HepG2 (cell line): ENCODE results near the gene FIGLA. TPM values are rescaled to one million over a fixed set of nuclear protein-coding genes. Genes with fewer than 3 reads are reported as not detected.

Experiments
- ATAC-seq: fragments of 200-7000 bp; cut with Tn5 transposase; 3 replicates; pipeline ENCODE4 v1.9.1; 2020; ENCODE audit warnings: mild to moderate bottlenecking, moderate library complexity
- BruUV-seq: library from RNA; stranded (reverse); fragments of 400-500 nt; replicated peaks from 2 replicates; lab custom pipeline; 2021; lab: Mats Ljungman, UMichigan
- CTCF ChIA-PET: fragments of 300-600 bp; formaldehyde crosslinking; extraction: SDS; loops from one replicate; lab custom pipeline; 2021; ENCODE audit warnings: low total read pairs, inconsistent platforms, low intra/inter-chr PET ratio; lab: Yijun Ruan, JAX
- POLR2A ChIA-PET: fragments of 350-600 bp; sonication (Branson Sonifier 250); formaldehyde crosslinking; loops from one replicate; lab custom pipeline; 2020; ENCODE audit warnings: antibody characterized with exemption, inconsistent platforms; lab: Yijun Ruan, JAX
- DNase-seq: peaks from one replicate; pipeline ENCODE4 v3.0.0-alpha.2; 2015; ENCODE audit warnings: low spot score
- FAIRE-seq: peaks from 3 replicates; lab custom pipeline; 2011; peaks lifted over from hg19 to GRCh38; lab: Jason Lieb, UNC
- H2AFZ ChIP-seq: one replicate; pipeline ENCODE4 v1.6.1; 2011; ENCODE audit warnings: low read length, inconsistent platforms
- H3K27ac ChIP-seq: fragments of 300-600 bp; 3 replicates; pipeline ENCODE4 v1.8.0; 2011; ENCODE audit warnings: mixed run types, mild to moderate bottlenecking, mixed read lengths, low read length, inconsistent platforms; ENCODE audit not compliant: insufficient read depth; ENCODE audit errors: extremely low read length
- H3K27me3 ChIP-seq, 2 experiments: fragments of 200-600 bp in 1 of 2; 2 replicates in 1 of 2; 3 replicates in 1 of 2; pipeline versions ENCODE4 v1.6.0 to v1.8.0; 2011; ENCODE audit warnings: low read length in 2 of 2, mild to moderate bottlenecking in 2 of 2, moderate library complexity in 2 of 2, inconsistent platforms in 1 of 2; ENCODE audit not compliant: insufficient read depth in 2 of 2, control insufficient read depth in 1 of 2
- H3K36me3 ChIP-seq, 2 experiments: fragments of 200-600 bp in 1 of 2; replicated peaks in 1 of 2; 2 replicates in 1 of 2; 3 replicates in 1 of 2; pipeline versions ENCODE4 v1.5.1 to v1.8.0; 2011; ENCODE audit warnings: low read length in 2 of 2, inconsistent platforms in 1 of 2; ENCODE audit not compliant: insufficient read depth in 2 of 2, control insufficient read depth in 1 of 2
- H3K4me1 ChIP-seq: 2 replicates; pipeline ENCODE4 v1.5.1; 2012; ENCODE audit warnings: low read length, inconsistent platforms; ENCODE audit not compliant: insufficient read depth
- H3K4me2 ChIP-seq: 2 replicates; pipeline ENCODE4 v1.6.0; 2011; ENCODE audit warnings: low read depth, low read length, inconsistent platforms
- H3K4me3 ChIP-seq, 3 experiments: fragments of 200-600 bp in 1 of 3; sonication (generic), shearing (Covaris generic) in 1 of 3; replicated peaks in 1 of 3; 2 replicates each; pipeline ENCODE4 v1.5.1; 2011 to 2016; ENCODE audit warnings: low read length in 3 of 3, inconsistent platforms in 2 of 3, low read depth in 2 of 3, mild to moderate bottlenecking in 2 of 3, control low read depth in 1 of 3, mixed read lengths in 1 of 3; ENCODE audit not compliant: insufficient read depth in 1 of 3
- H3K79me2 ChIP-seq: one replicate; pipeline ENCODE4 v1.6.1; 2011; ENCODE audit warnings: low read length, inconsistent platforms; ENCODE audit not compliant: insufficient read depth
- H3K9ac ChIP-seq: 2 replicates; pipeline ENCODE4 v1.6.0; 2011; ENCODE audit warnings: mild to moderate bottlenecking, low read depth, low read length, inconsistent platforms; ENCODE audit not compliant: insufficient read depth
- H3K9me3 ChIP-seq: 2 replicates; pipeline ENCODE4 v1.5.1; 2012; ENCODE audit warnings: mild to moderate bottlenecking, low read length
- H4K20me1 ChIP-seq: 2 replicates; pipeline ENCODE4 v1.6.0; 2011; ENCODE audit warnings: inconsistent platforms, mild to moderate bottlenecking, low read length, moderate library complexity; ENCODE audit not compliant: insufficient read depth
- ARID4A ChIP-seq: sonication (generic); formaldehyde crosslinking; IDR thresholded peaks from 2 replicates; pipeline ENCODE4 v1.5.0; 2020; ENCODE audit warnings: mild to moderate bottlenecking, missing genetic modification reagents, borderline replicate concordance
- TBP ChIP-seq: sonication (generic); formaldehyde crosslinking; IDR thresholded peaks from 2 replicates; pipeline ENCODE4 v1.5.0; 2020; ENCODE audit warnings: missing genetic modification reagents
- TBX3 ChIP-seq: fragments of 450-650 bp; IDR thresholded peaks from 2 replicates; pipeline ENCODE4 v1.6.1; 2017; ENCODE audit warnings: antibody characterized with exemption, mild to moderate bottlenecking, inconsistent platforms, borderline replicate concordance
- ZNF513 ChIP-seq: sonication (generic); formaldehyde crosslinking; conservative IDR thresholded peaks from 2 replicates; pipeline ENCODE4 v1.5.0; 2020; ENCODE audit warnings: missing genetic modification reagents
- ZNF629 ChIP-seq: sonication (generic); formaldehyde crosslinking; conservative IDR thresholded peaks from 2 replicates; pipeline ENCODE4 v1.5.0; 2020; ENCODE audit warnings: missing genetic modification reagents
- WGBS: methylation state at CpG from one replicate; pipeline ENCODE4 v1.1.6; 2017; ENCODE audit warnings: low lambda C conversion rate; 5-methylcytosine and 5-hydroxymethylcytosine counted together
- in situ Hi-C: cut with HindIII; loops from 2 replicates; pipeline ENCODE4 v1.10.0; 2017; ENCODE audit warnings: low pct_unique_long_range_greater_than_20kb; ENCODE audit not compliant: extremely low pct_ligation_motif_present
- intact Hi-C: fragments of 100-400 bp; cut with micrococcal nuclease; formaldehyde crosslinking; loops from one replicate; pipeline ENCODE4 v1.10.0; 2022; ENCODE audit not compliant: unreplicated experiment
- polyA plus RNA-seq, 8 experiments: library from polyadenylated mRNA; depleted of rRNA in 3 of 8; stranded (reverse) in 7 of 8; unstranded in 1 of 8; fragments of >200 nt; fragmentation: Illumina TruSeq in 4 of 8; extraction: Trizol in 4 of 8; gene quantifications; 2 replicates each; pipeline versions ENCODE4 v1.2.1 to v1.2.3, GENCODE V29; 2011 to 2016; ENCODE audit warnings: low read depth in 4 of 8, missing spikeins in 1 of 8, mixed read lengths in 1 of 8; ENCODE audit not compliant: insufficient read depth in 1 of 8
- total RNA-seq, 5 experiments: library from RNA; depleted of rRNA; stranded (reverse); fragments of >200 nt; fragmentation: Illumina TruSeq; extraction: Trizol; gene quantifications; 2 replicates each; pipeline ENCODE4 v1.2.3, GENCODE V29; 2016; ENCODE audit warnings: low read depth in 1 of 5
- TF ChIP-seq, protein P1 (sequence below): sonication (generic); formaldehyde crosslinking; IDR thresholded peaks from 2 replicates; pipeline ENCODE4 v1.4.0; 2020; ENCODE audit warnings: missing genetic modification reagents

Gene FIGLA
- total and polyA plus RNA-seq, 2 of the 13 experiments (the other 11 are each of a cell fraction or from before 2014, with no cell fraction given) = not detected

DNA sequence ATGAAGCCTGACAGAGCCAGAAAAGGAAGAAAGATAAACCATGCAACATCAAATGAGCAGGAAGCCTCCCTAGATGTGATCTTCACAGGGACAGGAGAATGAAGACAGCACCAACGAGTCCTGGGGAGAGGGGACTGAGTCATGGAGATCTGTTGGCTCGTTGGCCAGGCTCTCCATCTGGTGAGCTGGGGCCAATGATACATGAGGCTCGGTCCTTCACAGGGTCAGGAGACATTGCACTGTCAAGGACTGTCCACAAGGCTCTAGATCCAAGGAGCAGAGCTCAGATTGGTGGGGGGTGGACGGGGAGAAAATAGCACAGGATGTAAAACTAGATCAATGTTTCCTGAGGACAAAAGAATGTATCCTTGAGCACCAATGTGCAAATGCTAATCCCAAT is 44.4 kb upstream of the FIGLA start:
- 4% methylated on average over 4 of the region's 4 CpGs for WGBS
- Histone ChIP-seq H3K27me3 (peaks cover 0 to 39% of the 10 kb centered on the region in 2 experiments; a peak in 4 of 5 replicates), H4K20me1 (no peaks in the 10 kb centered on the region), H3K79me2 (no peaks in the 10 kb centered on the region), H3K4me2 (no peak overlapping the region), H3K9ac (no peak overlapping the region), H3K4me3 (no peak overlapping the region), H3K36me3 (no peaks in the 10 kb centered on the region), H3K4me1 (peaks cover 19% of the 10 kb centered on the region), H3K9me3 (no peaks in the 10 kb centered on the region), H3K27ac (no peak overlapping the region), H2AFZ (no peak overlapping the region)
- CTCF ChIA-PET = no interaction called here
- intact Hi-C loops = no loop called here
- POLR2A ChIA-PET = no interaction called here
- ATAC-seq (no peak; the same call in 2 of the 3 replicates), FAIRE-seq (no peak), DNase-seq (no peak)
- in situ Hi-C loops = no loop called here
- no TSS peak for BruUV-seq
- TF ChIP-seq ZNF629 (CRISPR knock-in tag) = no peak
- no peak for TF ChIP-seq ZNF513 (CRISPR knock-in tag)
- no peak for TF ChIP-seq TBP (CRISPR knock-in tag)
- no peak for TF ChIP-seq TBX3
- TF ChIP-seq ARID4A (CRISPR knock-in tag) = no peak
- TF ChIP-seq, protein P1, sequence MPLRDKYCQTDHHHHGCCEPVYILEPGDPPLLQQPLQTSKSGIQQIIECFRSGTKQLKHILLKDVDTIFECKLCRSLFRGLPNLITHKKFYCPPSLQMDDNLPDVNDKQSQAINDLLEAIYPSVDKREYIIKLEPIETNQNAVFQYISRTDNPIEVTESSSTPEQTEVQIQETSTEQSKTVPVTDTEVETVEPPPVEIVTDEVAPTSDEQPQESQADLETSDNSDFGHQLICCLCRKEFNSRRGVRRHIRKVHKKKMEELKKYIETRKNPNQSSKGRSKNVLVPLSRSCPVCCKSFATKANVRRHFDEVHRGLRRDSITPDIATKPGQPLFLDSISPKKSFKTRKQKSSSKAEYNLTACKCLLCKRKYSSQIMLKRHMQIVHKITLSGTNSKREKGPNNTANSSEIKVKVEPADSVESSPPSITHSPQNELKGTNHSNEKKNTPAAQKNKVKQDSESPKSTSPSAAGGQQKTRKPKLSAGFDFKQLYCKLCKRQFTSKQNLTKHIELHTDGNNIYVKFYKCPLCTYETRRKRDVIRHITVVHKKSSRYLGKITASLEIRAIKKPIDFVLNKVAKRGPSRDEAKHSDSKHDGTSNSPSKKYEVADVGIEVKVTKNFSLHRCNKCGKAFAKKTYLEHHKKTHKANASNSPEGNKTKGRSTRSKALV (CRISPR knock-in tag) = no peak
